Smooth muscle cell (in vitro differentiated cells): ENCODE data around the gene MAP2. TPM values are rescaled to one million over a fixed set of nuclear protein-coding genes. Genes with fewer than 3 reads are reported as not detected.
A peak's percentile ranks its signal among the peaks of the same experiment; 100 is the strongest.

ENCODE experiments used
- DNase-seq: peaks from one replicate; lab custom pipeline; 2025; ENCODE audit not compliant: unreplicated experiment; lab: John Stamatoyannopoulos, UW
- H2AFZ ChIP-seq: fragments of 200-600 bp; sonication (generic); 2 replicates; pipeline ENCODE4 v1.6.0; 2016; ENCODE audit warnings: antibody characterized with exemption, low read depth, mild to moderate bottlenecking
- H3F3A ChIP-seq: fragments of 200-600 bp; sonication (generic); 2 replicates; pipeline ENCODE4 v1.6.0; 2017; ENCODE audit warnings: antibody characterized with exemption, low read depth
- H3K27ac ChIP-seq: fragments of 200-600 bp; sonication (generic); 2 replicates; pipeline ENCODE4 v1.5.1; 2016; ENCODE audit warnings: low read depth, mild to moderate bottlenecking
- H3K27me3 ChIP-seq: fragments of 200-600 bp; sonication (generic); 2 replicates; pipeline ENCODE4 v1.6.1; 2016; ENCODE audit warnings: low read depth, mild to moderate bottlenecking
- H3K36me3 ChIP-seq: fragments of 200-600 bp; sonication (generic); 2 replicates; pipeline ENCODE4 v1.5.1; 2016; ENCODE audit warnings: low read depth
- H3K4me1 ChIP-seq: fragments of 200-600 bp; sonication (generic); 2 replicates; pipeline ENCODE4 v1.5.1; 2016; ENCODE audit warnings: low read depth
- H3K4me2 ChIP-seq: fragments of 200-600 bp; sonication (generic); 2 replicates; pipeline ENCODE4 v1.6.0; 2016; ENCODE audit warnings: mild to moderate bottlenecking
- H3K4me3 ChIP-seq: fragments of 200-600 bp; sonication (generic); 2 replicates; pipeline ENCODE4 v1.5.1; 2016; ENCODE audit warnings: mild to moderate bottlenecking
- H3K79me2 ChIP-seq: fragments of 200-600 bp; sonication (generic); 2 replicates; pipeline ENCODE4 v1.6.0; 2016; ENCODE audit warnings: low read depth, mild to moderate bottlenecking
- H3K9ac ChIP-seq: fragments of 200-600 bp; sonication (generic); 2 replicates; pipeline ENCODE4 v1.6.0; 2016; ENCODE audit warnings: low read depth
- H3K9me3 ChIP-seq: fragments of 200-600 bp; sonication (generic); replicated peaks from 2 replicates; pipeline ENCODE4 v1.5.1; 2016; ENCODE audit warnings: low read depth
- H4K20me1 ChIP-seq: fragments of 200-600 bp; sonication (generic); 2 replicates; pipeline ENCODE4 v1.6.0; 2016; ENCODE audit warnings: low read depth
- WGBS: methylation state at CpG from one replicate; pipeline ENCODE4 v1.1.7; 2016; ENCODE audit warnings: low lambda C conversion rate; 5-methylcytosine and 5-hydroxymethylcytosine counted together
- polyA plus RNA-seq: library from polyadenylated mRNA; unstranded; fragments of >200 nt; fragmentation: Nextera tagmentation; extraction: Ambion mirVana; gene quantifications from 2 replicates; pipeline ENCODE4 v1.2.1, GENCODE V29; 2016
- total RNA-seq: library from RNA; depleted of rRNA; stranded (reverse); fragments of >200 nt; gene quantifications from 2 replicates; pipeline ENCODE4 v1.2.3, GENCODE V29; 2014
- TF ChIP-seq, protein P1 (sequence below): fragments of 200-600 bp; sonication (generic); IDR thresholded peaks from 2 replicates; pipeline ENCODE4 v1.5.1; 2017; ENCODE audit warnings: borderline replicate concordance, mild to moderate bottlenecking, antibody characterized with exemption; ENCODE audit not compliant: insufficient read depth, poor library complexity, severe bottlenecking

MAP2 gene
- total and polyA plus RNA-seq, 2 experiments from 2014 or later: 1.8 to 18.7 TPM

DNA sequence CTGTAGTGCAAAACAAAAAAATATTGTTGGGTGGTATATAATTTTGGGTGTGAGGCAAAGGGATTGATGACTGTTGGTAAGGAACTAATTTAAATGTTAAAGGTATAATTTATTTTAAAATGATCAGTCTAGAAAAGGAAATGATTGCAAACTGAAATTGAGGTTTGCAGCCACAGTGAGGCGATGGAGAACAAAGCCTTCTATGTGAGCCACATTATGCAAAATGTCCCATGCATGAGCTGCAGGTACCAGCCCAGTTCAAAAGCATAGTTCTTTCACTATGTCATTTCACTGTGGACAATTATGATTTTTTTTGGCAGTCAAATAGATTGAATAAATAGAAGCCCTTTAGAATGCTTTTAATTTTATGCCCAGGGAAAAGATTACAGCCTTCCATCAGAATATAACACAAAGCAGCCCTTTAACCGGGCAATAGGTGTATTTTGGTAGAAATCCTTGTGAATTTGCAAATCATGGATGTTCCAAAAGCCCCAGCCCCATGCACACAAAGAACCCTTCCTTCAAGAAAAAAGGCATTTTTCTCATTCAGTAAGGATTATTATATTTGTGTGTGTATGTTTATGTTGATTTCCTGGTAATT lies 1.7 kb downstream of the MAP2 start:
- Histone ChIP-seq H4K20me1 (no peaks in the 10 kb centered on the region), H2AFZ (no peak overlapping the region), H3K4me3 (peak overlapping the region; percentile 82), H3K4me2 (peak overlapping the region; percentile 95), H3K27me3 (no peaks in the 10 kb centered on the region), H3K9me3 (no peaks in the 10 kb centered on the region), H3K36me3 (no peaks in the 10 kb centered on the region), H3K9ac (peak overlapping the region; percentile 26), H3F3A (peaks cover 4% of the 10 kb centered on the region), H3K27ac (peak overlapping the region; percentile 17), H3K79me2 (peaks cover 4% of the 10 kb centered on the region), H3K4me1 (peaks cover 10% of the 10 kb centered on the region)
- TF ChIP-seq, protein P1, sequence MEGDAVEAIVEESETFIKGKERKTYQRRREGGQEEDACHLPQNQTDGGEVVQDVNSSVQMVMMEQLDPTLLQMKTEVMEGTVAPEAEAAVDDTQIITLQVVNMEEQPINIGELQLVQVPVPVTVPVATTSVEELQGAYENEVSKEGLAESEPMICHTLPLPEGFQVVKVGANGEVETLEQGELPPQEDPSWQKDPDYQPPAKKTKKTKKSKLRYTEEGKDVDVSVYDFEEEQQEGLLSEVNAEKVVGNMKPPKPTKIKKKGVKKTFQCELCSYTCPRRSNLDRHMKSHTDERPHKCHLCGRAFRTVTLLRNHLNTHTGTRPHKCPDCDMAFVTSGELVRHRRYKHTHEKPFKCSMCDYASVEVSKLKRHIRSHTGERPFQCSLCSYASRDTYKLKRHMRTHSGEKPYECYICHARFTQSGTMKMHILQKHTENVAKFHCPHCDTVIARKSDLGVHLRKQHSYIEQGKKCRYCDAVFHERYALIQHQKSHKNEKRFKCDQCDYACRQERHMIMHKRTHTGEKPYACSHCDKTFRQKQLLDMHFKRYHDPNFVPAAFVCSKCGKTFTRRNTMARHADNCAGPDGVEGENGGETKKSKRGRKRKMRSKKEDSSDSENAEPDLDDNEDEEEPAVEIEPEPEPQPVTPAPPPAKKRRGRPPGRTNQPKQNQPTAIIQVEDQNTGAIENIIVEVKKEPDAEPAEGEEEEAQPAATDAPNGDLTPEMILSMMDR: peak; percentile 34
- no peak for DNase-seq
- 43% methylated on average over 2 of the region's 2 CpGs for WGBS

DNA sequence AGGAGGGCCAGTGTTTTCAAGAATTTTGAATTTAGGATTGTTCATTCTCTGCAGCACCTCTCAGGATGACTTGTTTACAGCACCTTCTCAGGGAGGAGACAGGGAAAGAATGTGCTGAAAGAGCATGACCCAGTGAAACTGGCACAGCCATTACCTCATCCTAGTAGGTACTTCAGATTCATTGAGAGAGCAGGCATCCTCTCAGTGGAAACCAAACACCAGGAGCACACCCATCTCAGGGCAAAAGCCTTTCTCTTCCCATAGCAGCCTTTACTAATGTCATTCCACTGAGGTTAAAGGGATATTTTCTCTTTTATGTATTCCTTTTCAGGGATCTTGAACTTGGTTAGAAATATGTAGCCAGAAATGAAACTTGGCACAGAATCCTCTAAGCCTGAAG lies 2.6 kb downstream of the MAP2 start:
- Histone ChIP-seq H3K9me3 (no peaks in the 10 kb centered on the region), H2AFZ (no peak overlapping the region), H3K4me1 (peaks cover 10% of the 10 kb centered on the region), H3K36me3 (no peaks in the 10 kb centered on the region), H3F3A (peaks cover 4% of the 10 kb centered on the region), H3K4me3 (no peak overlapping the region), H3K4me2 (no peak overlapping the region), H3K27me3 (no peaks in the 10 kb centered on the region), H3K79me2 (peaks cover 4% of the 10 kb centered on the region), H3K27ac (peak overlapping the region; percentile 67), H3K9ac (peak overlapping the region; percentile 31), H4K20me1 (no peaks in the 10 kb centered on the region)
- DNase-seq: no peak
- TF ChIP-seq, protein P1: no peak

DNA sequence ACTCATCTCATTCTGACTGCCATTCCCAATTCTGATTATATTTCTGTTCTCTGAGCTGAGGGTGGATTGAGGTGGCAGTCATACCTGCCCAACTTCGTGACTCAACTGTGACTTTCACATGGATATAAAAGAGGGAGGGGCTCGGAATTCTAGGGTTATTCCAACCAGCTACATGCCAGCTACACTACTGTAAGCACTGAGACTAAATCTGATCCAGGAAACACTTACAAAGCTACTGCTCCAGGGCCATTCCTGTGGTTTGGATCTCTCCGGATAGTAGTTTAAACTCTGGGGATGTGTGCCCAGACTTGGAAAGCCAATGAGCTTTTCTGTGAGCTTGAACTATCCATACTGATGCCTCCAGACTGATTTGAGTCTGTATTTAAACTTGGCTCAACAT lies 7.9 kb downstream of the MAP2 start:
- H3K4me1 ChIP-seq: no peaks in the 10 kb centered on the region
- TF ChIP-seq, protein P1: no peak
- DNase-seq: no peak
- H4K20me1 ChIP-seq: no peaks in the 10 kb centered on the region
- no peak overlapping the region for H3K4me3 ChIP-seq
- 58% methylated on average over 3 of the region's 3 CpGs for WGBS
- H3K9me3 ChIP-seq: no peaks in the 10 kb centered on the region
- peak overlapping the region; percentile 38 for H2AFZ ChIP-seq
- peaks cover 4% of the 10 kb centered on the region for H3K79me2 ChIP-seq
- H3K27me3 ChIP-seq: no peaks in the 10 kb centered on the region
- H3K4me2 ChIP-seq: no peak overlapping the region
- H3K9ac ChIP-seq: no peak overlapping the region
- H3F3A ChIP-seq: no peaks in the 10 kb centered on the region
- H3K27ac ChIP-seq: peak overlapping the region; percentile 70
- no peaks in the 10 kb centered on the region for H3K36me3 ChIP-seq

DNA sequence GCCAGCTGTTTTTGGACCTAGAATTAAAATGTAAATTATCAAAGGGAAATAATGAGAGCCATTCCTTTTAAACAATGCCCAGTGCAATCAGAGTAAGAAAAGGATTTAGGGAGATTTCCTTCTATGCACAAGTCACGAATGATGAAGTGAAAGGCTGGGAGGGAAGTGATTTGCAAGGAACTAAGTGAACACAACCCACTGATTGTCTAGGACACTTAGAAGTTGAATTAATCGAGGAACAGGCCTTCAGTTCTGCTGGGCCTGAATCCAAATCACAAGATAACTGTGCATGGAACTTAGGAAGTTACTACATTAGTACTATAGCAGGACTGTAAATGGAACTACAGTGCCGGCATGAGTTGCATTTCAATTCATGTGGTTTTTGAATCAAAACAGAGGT lies 17.7 kb downstream of the MAP2 start:
- DNase-seq: no peak
- peak overlapping the region; percentile 20 for H2AFZ ChIP-seq
- H4K20me1 ChIP-seq: no peaks in the 10 kb centered on the region

More for the DNA sequence above, 17.7 kb downstream of the MAP2 start:
- Histone ChIP-seq H3K79me2 (no peaks in the 10 kb centered on the region), H3K27me3 (no peaks in the 10 kb centered on the region), H3F3A (no peaks in the 10 kb centered on the region), H3K9ac (no peak overlapping the region), H3K4me1 (peaks cover 10% of the 10 kb centered on the region), H3K4me3 (no peak overlapping the region), H3K27ac (no peak overlapping the region), H3K36me3 (no peaks in the 10 kb centered on the region), H3K9me3 (no peaks in the 10 kb centered on the region), H3K4me2 (no peak overlapping the region)
- TF ChIP-seq, protein P1: no peak
- 79% methylated on average over 3 of the region's 3 CpGs for WGBS
